Neural progenitor cell (in vitro differentiated cells): ENCODE results near the gene ILRUN. TPM values are rescaled to one million over a fixed set of nuclear protein-coding genes. Genes with fewer than 3 reads are reported as not detected.
"Not testable (repeated sequence)": the region's sequence is repeated elsewhere in the genome, so short reads cannot be mapped to it uniquely, and the experiment has no call there.

Source experiments
- DNase-seq: peaks from one replicate; pipeline ENCODE4 v3.0.0-alpha.2; 2016; ENCODE audit warnings: low spot score
- H2AFZ ChIP-seq: fragments of 200-600 bp; sonication (generic); replicated peaks from 2 replicates; pipeline ENCODE4 v1.6.1; 2016; ENCODE audit warnings: antibody characterized with exemption
- H3F3A ChIP-seq: fragments of 200-600 bp; sonication (generic); 2 replicates; pipeline ENCODE4 v1.6.1; 2016; ENCODE audit warnings: antibody characterized with exemption, low read depth
- H3K27ac ChIP-seq: fragments of 200-600 bp; sonication (generic); 2 replicates; pipeline ENCODE4 v1.5.1; 2016; ENCODE audit warnings: mild to moderate bottlenecking
- H3K27me3 ChIP-seq: fragments of 200-600 bp; sonication (generic); 2 replicates; pipeline ENCODE4 v1.6.1; 2016; ENCODE audit warnings: mild to moderate bottlenecking, moderate library complexity
- H3K36me3 ChIP-seq: fragments of 200-600 bp; sonication (generic); 2 replicates; pipeline ENCODE4 v1.5.1; 2016
- H3K4me1 ChIP-seq: fragments of 200-600 bp; sonication (generic); 2 replicates; pipeline ENCODE4 v1.6.1; 2016; ENCODE audit warnings: mixed run types
- H3K4me2 ChIP-seq: fragments of 200-600 bp; sonication (generic); 2 replicates; pipeline ENCODE4 v1.6.1; 2016
- H3K4me3 ChIP-seq: fragments of 200-600 bp; sonication (generic); 2 replicates; pipeline ENCODE4 v1.5.1; 2016
- H3K79me2 ChIP-seq: fragments of 200-600 bp; sonication (generic); 2 replicates; pipeline ENCODE4 v1.6.1; 2016; ENCODE audit warnings: low read depth
- H3K9ac ChIP-seq: fragments of 200-600 bp; sonication (generic); 2 replicates; pipeline ENCODE4 v1.6.1; 2016
- H3K9me3 ChIP-seq: fragments of 200-600 bp; sonication (generic); 2 replicates; pipeline ENCODE4 v1.5.1; 2016; ENCODE audit warnings: low read depth
- H4K20me1 ChIP-seq: fragments of 200-600 bp; sonication (generic); 2 replicates; pipeline ENCODE4 v1.6.1; 2016; ENCODE audit warnings: low read depth
- H3K27ac Mint-ChIP-seq: 3 replicates; pipeline ENCODE4 v1.8.0; 2021; ENCODE audit warnings: mixed read lengths
- H3K27me3 Mint-ChIP-seq: 2 replicates; pipeline ENCODE4 v1.8.0; 2022; ENCODE audit warnings: low read depth, mild to moderate bottlenecking, inconsistent platforms, moderate library complexity, mixed read lengths; ENCODE audit not compliant: insufficient read depth
- H3K36me3 Mint-ChIP-seq: 3 replicates; pipeline ENCODE4 v1.8.0; 2021; ENCODE audit warnings: mixed read lengths
- H3K4me1 Mint-ChIP-seq: 3 replicates; pipeline ENCODE4 v1.8.0; 2021; ENCODE audit warnings: mixed read lengths
- H3K4me3 Mint-ChIP-seq: 3 replicates; pipeline ENCODE4 v1.8.0; 2021; ENCODE audit warnings: mild to moderate bottlenecking, moderate library complexity, mixed read lengths
- H3K9me3 Mint-ChIP-seq: 3 replicates; pipeline ENCODE4 v1.8.0; 2020; ENCODE audit warnings: mixed read lengths
- CTCF ChIP-seq: fragments of 200-600 bp; sonication (generic); IDR thresholded peaks from 2 replicates; pipeline ENCODE4 v1.5.1; 2017; ENCODE audit warnings: antibody characterized with exemption, mild to moderate bottlenecking
- EZH2 ChIP-seq: fragments of 200-600 bp; sonication (generic); IDR thresholded peaks from 2 replicates; pipeline ENCODE4 v1.6.1; 2017; ENCODE audit warnings: antibody characterized with exemption, mild to moderate bottlenecking, moderate library complexity
- EZH2phosphoT487 ChIP-seq: fragments of 200-600 bp; sonication (generic); IDR thresholded peaks from 2 replicates; pipeline ENCODE4 v1.6.1; 2017; ENCODE audit warnings: antibody characterized with exemption
- total RNA-seq: library from RNA; depleted of rRNA; stranded (reverse); fragments of >200 nt; gene quantifications from 2 replicates; pipeline ENCODE4 v1.2.3, GENCODE V29; 2015; ENCODE audit warnings: low replicate concordance

Gene ILRUN
- total RNA-seq: 33.2 and 41.8 TPM in 2 replicates

- Histone ChIP-seq H3K27me3 (peaks cover 10% of the 10 kb centered on the region), H3K27ac (no peak within 1 kb of the TSS)
- no peaks in the 10 kb centered on the region for H3K9me3 Mint-ChIP-seq
Measured at GRCh38 chr6:34696739-34697543, at the start of gene ILRUN. TSS of gene ILRUN (minus strand) at chr6:34696767. CDS start at chr6:34696603, 164 bp downstream.

GRCh38 chr6:34745277-34746103 is 48.9 kb upstream of the ILRUN start:
- no peaks in the 10 kb centered on the region for H3K36me3 ChIP-seq
- H3K4me1 Mint-ChIP-seq: peaks cover 1% of the 10 kb centered on the region
- H4K20me1 ChIP-seq: no peaks in the 10 kb centered on the region
- no peaks in the 10 kb centered on the region for H3K9me3 ChIP-seq
- H3K36me3 Mint-ChIP-seq: no peaks in the 10 kb centered on the region
- H3K4me3 ChIP-seq: no peak overlapping the region
- H3F3A ChIP-seq: no peaks in the 10 kb centered on the region
- no peak overlapping the region for H3K4me3 Mint-ChIP-seq
- H2AFZ ChIP-seq: no peak overlapping the region
- no peaks in the 10 kb centered on the region for H3K27me3 ChIP-seq
- H3K4me2 ChIP-seq: no peak overlapping the region
- no peak for DNase-seq
- peak overlapping the region; percentile 73 for H3K27ac Mint-ChIP-seq
- TF ChIP-seq EZH2phosphoT487 (no peak), CTCF (no peak)
- H3K9ac ChIP-seq: no peak overlapping the region
- H3K79me2 ChIP-seq: no peaks in the 10 kb centered on the region
- H3K9me3 Mint-ChIP-seq: no peaks in the 10 kb centered on the region
- H3K27ac ChIP-seq: no peak overlapping the region
- H3K27me3 Mint-ChIP-seq: no peaks in the 10 kb centered on the region
- no peaks in the 10 kb centered on the region for H3K4me1 ChIP-seq

More at GRCh38 chr6:34696739-34697543, at the start of gene ILRUN:
- Mint-ChIP-seq H3K4me1 (peaks cover 33% of the 10 kb centered on the region), H3K27me3 (peaks cover 3% of the 10 kb centered on the region), H3K4me3 (peak within 1 kb of the TSS; percentile 97), H3K27ac (peak within 1 kb of the TSS; percentile 99), H3K36me3 (no peaks in the 10 kb centered on the region)
- Histone ChIP-seq H3K79me2 (peaks cover 46% of the 10 kb centered on the region), H3K4me1 (peaks cover 7% of the 10 kb centered on the region), H3K4me3 (peak within 1 kb of the TSS; percentile 98), H3K9ac (peak within 1 kb of the TSS; percentile 86), H3F3A (no peaks in the 10 kb centered on the region), H4K20me1 (peaks cover 41% of the 10 kb centered on the region), H2AFZ (peak within 1 kb of the TSS; percentile 92), H3K36me3 (no peaks in the 10 kb centered on the region), H3K4me2 (peak within 1 kb of the TSS; percentile 83), H3K9me3 (no peaks in the 10 kb centered on the region)
- no peak for TF ChIP-seq EZH2
- TF ChIP-seq EZH2phosphoT487: no peak
- no peak for TF ChIP-seq CTCF
- DNase-seq: peak; percentile 97

- not testable (repeated sequence) for H3K4me2 ChIP-seq, H3K9me3 Mint-ChIP-seq, H3K36me3 Mint-ChIP-seq, DNase-seq, H3K27me3 Mint-ChIP-seq, H3K9ac ChIP-seq, H3K79me2 ChIP-seq, H3K4me1 Mint-ChIP-seq, H2AFZ ChIP-seq, H3K27ac Mint-ChIP-seq, H3K4me3 ChIP-seq, H3K27ac ChIP-seq, H3K9me3 ChIP-seq, H3K4me3 Mint-ChIP-seq, H3K27me3 ChIP-seq, H3K4me1 ChIP-seq, H4K20me1 ChIP-seq, H3F3A ChIP-seq, H3K36me3 ChIP-seq
Measured at GRCh38 chr6:34744294-34744647, 47.7 kb upstream of the ILRUN start.
